GM23338 (cell line): Measurements from ENCODE around the gene S100B. TPM values are rescaled to one million over a fixed set of nuclear protein-coding genes. Genes with fewer than 3 reads are reported as not detected.

Source experiments
- ATAC-seq: fragments of 200-7000 bp; cut with Tn5 transposase; 3 replicates; pipeline ENCODE4 v1.9.1; 2020
- DNase-seq: peaks from one replicate; pipeline ENCODE4 v3.0.0-alpha.2; 2015; ENCODE audit warnings: low spot score
- H2AFZ ChIP-seq: fragments of 200-600 bp; sonication (generic); 2 replicates; pipeline ENCODE4 v1.8.0; 2016; ENCODE audit warnings: antibody characterized with exemption, mild to moderate bottlenecking, moderate library complexity
- H3F3A ChIP-seq: fragments of 200-600 bp; sonication (generic); replicated peaks from 2 replicates; pipeline ENCODE4 v1.8.0; 2017; ENCODE audit warnings: antibody characterized with exemption, mixed run types, low read depth
- H3K27ac ChIP-seq: fragments of 200-600 bp; sonication (generic); 2 replicates; pipeline ENCODE4 v1.6.1; 2016; ENCODE audit warnings: low read depth
- H3K27me3 ChIP-seq: fragments of 200-600 bp; sonication (generic); 2 replicates; pipeline ENCODE4 v1.8.0; 2016; ENCODE audit warnings: mild to moderate bottlenecking, mixed run types, moderate library complexity; ENCODE audit not compliant: insufficient read depth
- H3K36me3 ChIP-seq: fragments of 200-600 bp; sonication (generic); 2 replicates; pipeline ENCODE4 v1.8.0; 2016; ENCODE audit warnings: mild to moderate bottlenecking; ENCODE audit not compliant: insufficient read depth
- H3K4me1 ChIP-seq: fragments of 200-600 bp; sonication (generic); 2 replicates; pipeline ENCODE4 v1.8.0; 2016; ENCODE audit warnings: mild to moderate bottlenecking, moderate library complexity; ENCODE audit not compliant: insufficient read depth
- H3K4me2 ChIP-seq: fragments of 200-600 bp; sonication (generic); 2 replicates; pipeline ENCODE4 v1.7.1; 2017; ENCODE audit warnings: mixed run types
- H3K4me3 ChIP-seq: fragments of 200-600 bp; sonication (generic); 2 replicates; pipeline ENCODE4 v1.6.1; 2016; ENCODE audit warnings: mixed run types
- H3K79me2 ChIP-seq: fragments of 200-600 bp; sonication (generic); replicated peaks from 2 replicates; pipeline ENCODE4 v1.8.0; 2017; ENCODE audit warnings: mild to moderate bottlenecking; ENCODE audit not compliant: insufficient read depth
- H3K9me2 ChIP-seq: fragments of 200-600 bp; sonication (generic); 2 replicates; pipeline ENCODE4 v1.8.0; 2017; ENCODE audit not compliant: insufficient read depth
- H4K20me1 ChIP-seq: fragments of 200-600 bp; sonication (generic); replicated peaks from 2 replicates; pipeline ENCODE4 v1.8.0; 2017; ENCODE audit warnings: mild to moderate bottlenecking; ENCODE audit not compliant: insufficient read depth
- H3K27ac Mint-ChIP-seq: 2 replicates; pipeline ENCODE4 v1.8.0; 2020; ENCODE audit warnings: inconsistent platforms, mild to moderate bottlenecking, moderate library complexity, mixed read lengths
- H3K27me3 Mint-ChIP-seq: 3 replicates; pipeline ENCODE4 v1.8.0; 2022; ENCODE audit warnings: low read depth, mild to moderate bottlenecking, moderate library complexity, mixed read lengths, inconsistent platforms; ENCODE audit not compliant: insufficient read depth, poor library complexity
- H3K36me3 Mint-ChIP-seq: 3 replicates; pipeline ENCODE4 v1.8.0; 2021; ENCODE audit warnings: low read depth, mild to moderate bottlenecking, inconsistent platforms, moderate library complexity, mixed read lengths
- H3K4me1 Mint-ChIP-seq: 3 replicates; pipeline ENCODE4 v1.8.0; 2020; ENCODE audit warnings: mild to moderate bottlenecking, inconsistent platforms, mixed read lengths
- H3K4me3 Mint-ChIP-seq: 3 replicates; pipeline ENCODE4 v1.8.0; 2021; ENCODE audit warnings: moderate library complexity, mild to moderate bottlenecking, inconsistent platforms, mixed read lengths
- H3K9me3 Mint-ChIP-seq: 3 replicates; pipeline ENCODE4 v1.8.0; 2020; ENCODE audit warnings: moderate library complexity, mild to moderate bottlenecking, inconsistent platforms, mixed read lengths
- CTCF ChIP-seq, 2 experiments: fragments of 200-600 bp in 1 of 2; sonication (generic) in 1 of 2; conservative IDR thresholded peaks; 2 replicates each; pipeline versions ENCODE4 v1.5.1 to v1.6.1; 2016 to 2017; ENCODE audit warnings: antibody characterized with exemption in 2 of 2, low read depth in 2 of 2, mild to moderate bottlenecking in 2 of 2, moderate library complexity in 1 of 2
- EZH2 ChIP-seq: fragments of 200-600 bp; sonication (generic); IDR thresholded peaks from one replicate; pipeline ENCODE4 v1.8.0; 2017; ENCODE audit warnings: antibody characterized with exemption, mild to moderate bottlenecking, low read depth; ENCODE audit not compliant: unreplicated experiment
- JUNB ChIP-seq: IDR thresholded peaks from one replicate; pipeline ENCODE4 v1.6.1; 2016; ENCODE audit warnings: antibody characterized with exemption; ENCODE audit not compliant: unreplicated experiment
- POLR2AphosphoS5 ChIP-seq: IDR thresholded peaks from 2 replicates; pipeline ENCODE4 v1.6.1; 2016; ENCODE audit warnings: antibody characterized with exemption, low read depth
- ZNF462 ChIP-seq: fragments of 250-450 bp; sonication (Bioruptor Pico); IDR thresholded peaks from 2 replicates; pipeline ENCODE4 v1.5.0; 2020; ENCODE audit warnings: mild to moderate bottlenecking, moderate library complexity
- polyA plus RNA-seq: library from polyadenylated mRNA; unstranded; fragments of >200 nt; fragmentation: Nextera tagmentation; extraction: Ambion mirVana; gene quantifications from 2 replicates; pipeline ENCODE4 v1.2.1, GENCODE V29; 2016
- total RNA-seq: library from RNA; depleted of rRNA; stranded (reverse); fragments of >200 nt; shearing (Covaris generic); gene quantifications from 2 replicates; pipeline ENCODE4 v1.2.3, GENCODE V29; 2014

Gene S100B
- total and polyA plus RNA-seq, 2 experiments from 2014 or later, result 0.97 to 1.5 TPM

DNA sequence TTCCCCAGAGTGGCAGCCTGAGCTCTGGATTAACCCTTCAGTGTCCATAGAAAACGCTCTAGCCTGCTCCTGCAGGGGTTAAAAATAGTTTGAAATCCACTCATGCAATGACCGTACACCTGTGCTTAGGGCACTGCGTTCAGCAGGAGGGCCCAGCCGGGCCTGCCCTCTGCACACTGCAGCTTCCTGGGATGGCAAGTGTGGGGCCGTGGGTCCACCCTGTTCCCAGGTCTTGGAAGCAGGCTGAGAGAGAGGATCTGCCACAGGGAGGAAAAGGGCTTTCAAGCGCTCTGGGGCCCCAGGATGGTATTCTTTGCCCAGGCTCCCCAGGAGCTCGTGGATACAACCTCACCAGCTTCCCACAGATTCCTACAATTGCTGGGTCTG, 1.5 kb upstream of the S100B start:
- Mint-ChIP-seq H3K27ac (no peak overlapping the region), H3K4me3 (no peak overlapping the region), H3K36me3 (0 out of 3 replicates have a peak, but pooled peaks cover 2% of the 10 kb centered on the region), H3K27me3 (no peaks in the 10 kb centered on the region), H3K4me1 (peaks cover 31% of the 10 kb centered on the region), H3K9me3 (peaks cover 9% of the 10 kb centered on the region; the same call in 2 of the 3 replicates)
- TF ChIP-seq CTCF (conservative IDR thresholded peaks at IDR 0.05; ENCODE audit: low read depth in 2 of 2) (no peak), POLR2AphosphoS5 (no peak), EZH2 (no peak), ZNF462 (CRISPR knock-in tag) (no peak), JUNB (no peak)
- H3K79me2 ChIP-seq, result no peaks in the 10 kb centered on the region
- H3F3A ChIP-seq, result no peaks in the 10 kb centered on the region
- no peak overlapping the region for H3K4me2 ChIP-seq
- H3K27me3 ChIP-seq, result no peaks in the 10 kb centered on the region
- no peak overlapping the region for H3K4me3 ChIP-seq
- no peak for DNase-seq
- no peaks in the 10 kb centered on the region for H3K36me3 ChIP-seq
- no peak overlapping the region for H2AFZ ChIP-seq
- ATAC-seq, result no peak
- peaks cover 31% of the 10 kb centered on the region for H3K4me1 ChIP-seq
- H4K20me1 ChIP-seq, result no peaks in the 10 kb centered on the region
- H3K27ac ChIP-seq, result no peak overlapping the region
- no peaks in the 10 kb centered on the region for H3K9me2 ChIP-seq
